Retinal pigment epithelial cell (primary cell): ENCODE measurements around the gene NDUFC2.
"Not testable (repeated sequence)": the region's sequence is repeated elsewhere in the genome, so short reads cannot be mapped to it uniquely, and the experiment has no call there.

Experiments used
- DNase-seq: peaks from one replicate; pipeline ENCODE4 v3.0.0-alpha.2; 2010; ENCODE audit warnings: low read depth
- H3K4me3 ChIP-seq: 2 replicates; pipeline ENCODE4 v1.5.1; 2011; ENCODE audit warnings: mild to moderate bottlenecking, low read length, control low read depth, moderate library complexity
- TF ChIP-seq, protein P1 (sequence below): conservative IDR thresholded peaks from 2 replicates; pipeline ENCODE4 v1.5.1; 2011; ENCODE audit warnings: low read depth, low read length, control low read depth, inconsistent platforms

NDUFC2 gene

DNA sequence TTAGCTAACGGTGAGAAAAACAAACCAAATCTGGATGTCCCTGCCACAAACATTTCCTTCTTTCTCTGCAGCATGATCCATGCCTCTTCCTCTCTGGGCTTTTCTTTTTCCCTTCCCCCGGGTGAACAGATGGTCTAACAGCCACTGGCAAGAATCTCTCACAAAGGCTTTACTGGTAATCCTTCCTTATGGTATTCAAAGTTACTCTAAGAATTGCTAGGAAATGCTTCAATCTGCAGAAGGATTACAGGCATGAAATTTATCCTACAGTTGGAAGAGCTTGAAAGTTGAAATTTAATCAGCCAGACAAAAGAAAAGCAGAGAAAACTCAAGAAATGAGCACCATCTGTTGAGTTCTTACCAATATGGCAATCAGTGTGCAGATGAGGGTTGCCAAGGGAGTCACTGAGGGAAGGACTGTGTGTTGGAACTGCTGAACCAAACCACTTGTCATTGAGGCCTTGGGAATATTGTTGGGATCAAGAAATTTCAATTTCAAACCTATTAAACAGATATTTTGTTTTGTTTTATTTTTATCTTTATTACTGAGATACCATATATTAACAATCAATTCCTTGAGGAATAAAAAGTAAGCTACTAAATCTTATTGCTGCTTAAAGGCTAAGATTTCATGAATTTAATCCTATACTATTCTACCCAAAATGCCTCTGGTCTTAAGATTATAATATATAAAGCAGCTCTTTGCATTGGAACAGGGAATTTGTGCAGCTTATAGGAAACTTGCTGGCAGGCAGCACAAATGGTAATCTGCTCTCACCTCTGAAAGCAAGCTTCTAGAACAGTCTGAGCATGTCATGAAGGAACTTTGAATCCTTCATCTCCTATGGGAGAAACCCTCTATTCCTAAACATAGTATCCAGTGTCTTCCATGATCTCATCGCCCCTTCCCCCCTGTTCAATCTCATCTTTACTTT is 29.7 kb upstream of the NDUFC2 start:
- no peak for DNase-seq
- H3K4me3 ChIP-seq = no peak overlapping the region
- TF ChIP-seq, protein P1, sequence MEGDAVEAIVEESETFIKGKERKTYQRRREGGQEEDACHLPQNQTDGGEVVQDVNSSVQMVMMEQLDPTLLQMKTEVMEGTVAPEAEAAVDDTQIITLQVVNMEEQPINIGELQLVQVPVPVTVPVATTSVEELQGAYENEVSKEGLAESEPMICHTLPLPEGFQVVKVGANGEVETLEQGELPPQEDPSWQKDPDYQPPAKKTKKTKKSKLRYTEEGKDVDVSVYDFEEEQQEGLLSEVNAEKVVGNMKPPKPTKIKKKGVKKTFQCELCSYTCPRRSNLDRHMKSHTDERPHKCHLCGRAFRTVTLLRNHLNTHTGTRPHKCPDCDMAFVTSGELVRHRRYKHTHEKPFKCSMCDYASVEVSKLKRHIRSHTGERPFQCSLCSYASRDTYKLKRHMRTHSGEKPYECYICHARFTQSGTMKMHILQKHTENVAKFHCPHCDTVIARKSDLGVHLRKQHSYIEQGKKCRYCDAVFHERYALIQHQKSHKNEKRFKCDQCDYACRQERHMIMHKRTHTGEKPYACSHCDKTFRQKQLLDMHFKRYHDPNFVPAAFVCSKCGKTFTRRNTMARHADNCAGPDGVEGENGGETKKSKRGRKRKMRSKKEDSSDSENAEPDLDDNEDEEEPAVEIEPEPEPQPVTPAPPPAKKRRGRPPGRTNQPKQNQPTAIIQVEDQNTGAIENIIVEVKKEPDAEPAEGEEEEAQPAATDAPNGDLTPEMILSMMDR = no peak

- TF ChIP-seq, protein P1 = no peak
- DNase-seq = no peak
Measured at GRCh38 chr11:78100676-78101472, 21.2 kb upstream of the NDUFC2 start.

GRCh38 chr11:78100261-78100660 is 20.6 kb upstream of the NDUFC2 start:
- no peak for DNase-seq

More at GRCh38 chr11:78100676-78101472, 21.2 kb upstream of the NDUFC2 start:
- no peak overlapping the region for H3K4me3 ChIP-seq

DNA sequence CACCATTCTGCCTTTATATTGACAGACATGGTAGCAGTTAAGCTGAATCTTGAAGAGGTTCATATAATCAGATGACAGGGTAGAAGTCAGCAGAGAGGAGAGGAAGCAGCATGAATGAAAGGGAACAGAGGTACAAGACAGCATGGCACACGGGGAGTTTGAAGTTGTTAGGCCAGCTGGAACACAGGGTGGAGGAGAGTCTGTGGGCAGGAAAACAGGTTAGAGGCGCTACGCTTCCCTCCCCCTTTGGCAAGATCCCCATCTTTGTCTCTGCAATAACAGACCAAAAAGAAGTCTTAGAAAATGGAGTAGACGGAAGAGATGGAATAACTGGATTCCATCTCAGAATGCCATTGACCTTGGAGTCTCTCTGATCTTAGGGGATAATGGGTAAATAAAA is 20.0 kb upstream of the NDUFC2 start:
- H3K4me3 ChIP-seq = no peak overlapping the region
- DNase-seq = no peak
- TF ChIP-seq, protein P1 = no peak

More at GRCh38 chr11:78100261-78100660, 20.6 kb upstream of the NDUFC2 start:
- TF ChIP-seq, protein P1 = no peak
- H3K4me3 ChIP-seq = no peak overlapping the region

DNA sequence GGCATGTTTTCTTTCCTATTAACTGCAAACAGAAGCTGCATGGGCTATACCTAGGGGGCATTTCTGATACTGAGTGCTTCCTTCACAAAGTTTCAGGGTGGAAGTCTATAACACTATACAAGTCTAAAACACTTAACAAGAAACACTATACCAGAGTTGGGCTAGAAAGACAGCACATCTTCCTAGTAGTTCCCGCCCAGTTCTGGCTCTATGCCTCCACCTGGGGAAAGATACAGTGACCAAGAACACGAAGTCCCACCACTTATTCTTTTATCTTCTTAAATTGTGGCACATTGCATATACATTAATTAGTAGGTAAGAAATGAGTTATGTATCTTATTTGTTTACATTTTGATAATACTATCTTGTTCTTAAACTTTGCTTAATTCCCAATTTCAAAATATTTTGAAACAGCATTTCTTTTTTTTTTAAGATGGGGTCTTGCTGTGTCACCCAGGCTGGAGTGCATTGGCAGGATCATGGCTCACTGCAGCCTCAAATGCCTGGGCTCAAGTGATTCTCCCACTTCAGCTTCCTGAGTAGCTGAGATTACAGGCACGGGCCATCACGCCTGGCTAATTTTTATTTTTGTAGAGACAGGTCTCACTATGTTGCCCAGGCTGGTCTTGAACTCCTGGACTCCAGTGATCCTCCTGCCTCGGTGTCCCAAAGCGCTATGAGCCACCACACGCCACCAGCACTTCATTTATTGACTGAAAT is 18.2 kb upstream of the NDUFC2 start:
- no peak overlapping the region for H3K4me3 ChIP-seq
- TF ChIP-seq, protein P1 = no peak
- DNase-seq = no peak

GRCh38 chr11:78094250-78094649 is 14.6 kb upstream of the NDUFC2 start:
- H3K4me3 ChIP-seq = no peak overlapping the region
- DNase-seq = no peak
- TF ChIP-seq, protein P1 = no peak

- H3K4me3 ChIP-seq, DNase-seq: not testable (repeated sequence)
Measured at GRCh38 chr11:78086521-78087074, 6.9 kb upstream of the NDUFC2 start.
